KOPT-K1 (cell line): ENCODE measurements around the gene KLLN.
"Not testable (repeated sequence)": the region's sequence is repeated elsewhere in the genome, so short reads cannot be mapped to it uniquely, and the experiment has no call there.

Experiments
- H3K27ac ChIP-seq: fragments of 200-600 bp; sonication (generic); 2 replicates; pipeline ENCODE4 v1.5.1; 2016; ENCODE audit warnings: antibody characterized with exemption, mild to moderate bottlenecking, low read depth, low read length; ENCODE audit not compliant: poor library complexity, severe bottlenecking
- H3K36me3 ChIP-seq: fragments of 200-600 bp; sonication (generic); 2 replicates; pipeline ENCODE4 v1.5.1; 2017; ENCODE audit warnings: antibody characterized with exemption, mild to moderate bottlenecking, low read length, moderate library complexity; ENCODE audit not compliant: insufficient read depth
- H3K9me3 ChIP-seq: fragments of 200-600 bp; sonication (generic); 2 replicates; pipeline ENCODE4 v1.5.1; 2017; ENCODE audit warnings: antibody characterized with exemption, low read length, mild to moderate bottlenecking; ENCODE audit not compliant: insufficient read depth, poor library complexity, severe bottlenecking

KLLN gene

DNA sequence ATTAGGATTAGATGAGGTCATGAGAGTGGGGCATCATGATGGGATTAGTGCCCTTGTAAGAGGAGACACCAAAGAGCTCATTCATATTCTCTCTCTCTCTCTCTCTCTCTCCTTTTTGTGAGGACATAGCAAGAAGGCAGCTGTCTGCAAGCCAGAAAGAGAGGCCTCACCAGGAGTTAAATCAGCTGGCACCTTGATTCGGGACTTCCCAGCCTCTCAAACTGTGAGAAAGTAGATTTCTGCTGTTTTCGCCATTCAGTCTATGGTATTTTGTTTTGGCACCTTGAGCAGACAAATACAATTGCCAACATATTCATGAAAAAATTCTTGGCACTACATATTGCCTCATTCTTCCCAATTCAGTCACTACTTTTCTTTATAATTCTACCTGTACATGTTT, 24.7 kb downstream of the KLLN start:
- H3K27ac ChIP-seq, result no peak overlapping the region
- no peaks in the 10 kb centered on the region for H3K9me3 ChIP-seq
- no peaks in the 10 kb centered on the region for H3K36me3 ChIP-seq

DNA sequence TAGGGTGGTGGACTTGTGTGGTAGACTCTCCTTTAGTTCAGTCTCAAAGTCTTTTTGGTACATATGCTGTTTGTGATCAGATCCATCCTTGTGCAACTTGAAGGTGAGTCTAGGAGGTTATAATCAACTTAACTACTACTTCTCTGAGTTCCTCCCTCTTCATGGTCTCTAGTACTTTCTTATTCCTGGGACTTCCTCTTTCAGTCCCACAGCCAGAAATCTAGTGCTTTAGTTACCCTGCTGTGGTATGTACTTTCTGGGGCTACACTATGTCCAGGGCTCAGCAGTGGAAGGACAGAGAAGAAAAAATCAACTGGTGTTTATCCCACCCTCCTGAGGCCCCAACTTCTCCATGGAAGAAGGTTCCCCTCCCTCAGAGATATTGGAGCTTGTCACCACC, 25.9 kb downstream of the KLLN start:
- H3K9me3 ChIP-seq, result no peaks in the 10 kb centered on the region
- no peak overlapping the region for H3K27ac ChIP-seq

DNA sequence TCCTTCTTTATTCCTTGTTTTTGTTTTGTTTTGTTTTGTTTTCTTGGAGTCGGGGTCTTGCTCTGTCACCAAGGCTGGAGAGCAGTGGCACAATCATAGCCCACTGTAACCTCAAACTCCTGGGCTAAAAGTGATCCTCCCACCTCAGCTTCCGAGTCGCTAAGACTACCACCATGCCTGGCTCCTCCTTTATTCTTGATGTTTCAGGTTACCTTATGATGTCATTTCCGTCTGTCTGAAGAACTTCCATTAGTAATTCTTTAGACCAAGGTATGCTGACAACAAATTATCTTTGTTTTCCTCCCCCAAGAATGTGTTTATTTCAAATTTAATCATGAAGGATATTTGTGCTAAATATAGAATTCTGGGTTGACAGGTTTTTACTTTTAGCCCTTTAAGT, 27.2 kb downstream of the KLLN start:
- no peaks in the 10 kb centered on the region for H3K9me3 ChIP-seq
- no peak overlapping the region for H3K27ac ChIP-seq
- no peaks in the 10 kb centered on the region for H3K36me3 ChIP-seq

More for the DNA sequence above, 25.9 kb downstream of the KLLN start:
- H3K36me3 ChIP-seq, result no peaks in the 10 kb centered on the region

DNA sequence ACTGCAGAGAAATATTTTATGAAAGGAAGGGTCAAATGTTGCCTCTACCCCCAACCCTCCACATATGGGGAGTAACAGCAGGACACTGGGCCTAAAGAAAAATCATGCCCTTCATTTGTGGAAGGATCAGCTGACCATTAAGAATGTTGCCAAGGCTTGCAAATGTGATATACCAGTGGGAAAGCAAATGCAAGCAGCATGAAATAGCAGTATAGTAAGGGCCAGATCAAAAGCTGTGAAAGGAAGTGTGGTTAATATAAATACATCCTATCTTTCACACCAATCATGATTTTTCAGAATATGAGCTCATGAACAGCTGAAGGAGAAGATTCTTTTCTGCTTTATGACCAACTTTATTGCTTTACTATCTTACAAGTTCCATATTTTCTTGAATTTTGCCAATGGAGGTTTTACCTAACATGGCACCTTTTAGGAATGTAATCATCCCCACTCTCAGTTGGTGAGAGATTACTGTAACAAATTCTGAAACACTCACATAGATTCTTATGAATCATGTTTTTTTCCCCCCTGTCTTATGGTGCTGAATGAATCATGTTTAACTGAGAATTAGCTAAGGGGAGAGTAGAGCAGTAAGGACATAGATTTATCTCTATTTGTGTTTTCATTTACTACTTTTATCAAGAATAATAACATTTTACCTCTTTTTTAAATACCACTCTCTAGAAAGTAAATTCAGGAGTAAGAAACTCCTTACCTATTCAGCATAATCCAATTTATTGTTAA, 33.2 kb downstream of the KLLN start:
- Histone ChIP-seq H3K27ac (no peak overlapping the region), H3K9me3 (no peaks in the 10 kb centered on the region), H3K36me3 (no peaks in the 10 kb centered on the region)

DNA sequence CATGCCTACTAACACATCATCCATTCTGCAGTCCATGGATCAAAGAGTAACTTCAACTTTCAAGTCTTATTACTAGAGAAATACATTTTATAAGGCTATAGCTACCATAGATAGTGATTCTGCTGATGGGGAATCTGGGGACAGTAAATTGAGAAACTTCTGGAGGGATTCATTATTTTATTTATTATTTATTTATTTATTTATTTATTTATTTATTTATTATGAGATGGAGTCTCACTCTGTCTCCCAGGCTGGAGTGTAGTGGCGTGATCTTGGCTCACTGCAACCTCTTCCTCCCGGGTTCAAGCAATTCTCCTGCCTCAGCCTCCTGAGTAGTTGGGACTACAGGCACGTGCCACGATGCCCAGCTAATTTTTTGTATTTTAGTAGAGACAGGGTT, 34.3 kb downstream of the KLLN start:
- H3K27ac ChIP-seq, H3K36me3 ChIP-seq, H3K9me3 ChIP-seq: not testable (repeated sequence)

DNA sequence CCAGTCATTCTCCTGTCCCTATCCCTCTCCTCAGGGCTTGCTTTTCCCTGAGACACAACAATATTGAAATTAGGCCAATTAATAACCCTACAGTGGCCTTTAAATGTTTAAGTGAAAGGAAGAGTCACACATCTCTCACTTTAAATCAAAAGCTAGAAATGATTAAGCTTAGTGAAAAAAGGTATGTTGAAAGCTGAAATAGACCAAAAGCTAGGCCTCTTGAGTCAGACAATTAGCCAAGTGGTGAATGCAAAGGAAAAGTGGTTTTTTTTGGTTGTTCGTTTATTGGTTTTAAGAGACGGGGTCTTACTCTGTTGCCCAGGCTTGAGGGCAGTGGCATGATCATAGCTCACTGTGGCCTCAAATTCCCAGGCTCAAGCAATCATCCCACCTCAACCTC, 35.7 kb downstream of the KLLN start:
- Histone ChIP-seq H3K9me3 (no peaks in the 10 kb centered on the region), H3K36me3 (no peaks in the 10 kb centered on the region), H3K27ac (no peak overlapping the region)

DNA sequence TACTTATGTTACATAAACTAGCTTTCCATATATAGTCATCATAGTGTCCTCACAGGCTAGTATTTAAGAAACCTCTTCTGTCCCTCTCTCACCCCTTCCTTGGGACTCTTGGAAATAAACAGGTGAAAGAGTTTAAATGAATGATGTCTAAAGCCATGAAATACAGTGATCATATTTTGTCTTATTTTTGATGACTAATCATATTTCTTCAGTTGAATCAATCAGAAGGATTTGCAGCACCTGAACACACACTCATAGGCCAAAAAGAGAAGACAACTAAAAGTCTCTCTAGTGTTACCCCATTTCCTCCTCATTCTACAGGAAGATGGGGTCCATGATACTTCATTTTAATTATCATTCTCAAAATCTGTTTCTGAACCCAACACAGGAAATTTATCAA, 36.7 kb downstream of the KLLN start:
- Histone ChIP-seq H3K9me3 (no peaks in the 10 kb centered on the region), H3K36me3 (no peaks in the 10 kb centered on the region), H3K27ac (no peak overlapping the region)

DNA sequence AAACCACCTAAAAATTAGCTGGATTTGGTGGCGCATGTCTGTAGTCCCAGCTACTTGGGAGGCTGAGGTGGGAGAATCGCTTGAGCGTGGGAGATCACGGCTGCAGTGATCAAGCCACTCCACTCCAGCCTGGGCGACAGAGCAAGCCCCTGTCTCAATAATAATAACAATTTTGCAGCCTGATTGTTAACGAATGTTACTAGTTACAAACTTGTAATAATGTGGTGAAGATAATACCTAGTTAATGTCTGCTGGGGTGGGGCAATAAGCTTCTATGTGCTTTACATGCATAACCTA, 44.1 kb downstream of the KLLN start:
- H3K36me3 ChIP-seq, result peaks cover 4% of the 10 kb centered on the region; the same call in 1 of the 2 replicates
- H3K9me3 ChIP-seq, result no peaks in the 10 kb centered on the region
- peak overlapping the region; percentile 95 for H3K27ac ChIP-seq

DNA sequence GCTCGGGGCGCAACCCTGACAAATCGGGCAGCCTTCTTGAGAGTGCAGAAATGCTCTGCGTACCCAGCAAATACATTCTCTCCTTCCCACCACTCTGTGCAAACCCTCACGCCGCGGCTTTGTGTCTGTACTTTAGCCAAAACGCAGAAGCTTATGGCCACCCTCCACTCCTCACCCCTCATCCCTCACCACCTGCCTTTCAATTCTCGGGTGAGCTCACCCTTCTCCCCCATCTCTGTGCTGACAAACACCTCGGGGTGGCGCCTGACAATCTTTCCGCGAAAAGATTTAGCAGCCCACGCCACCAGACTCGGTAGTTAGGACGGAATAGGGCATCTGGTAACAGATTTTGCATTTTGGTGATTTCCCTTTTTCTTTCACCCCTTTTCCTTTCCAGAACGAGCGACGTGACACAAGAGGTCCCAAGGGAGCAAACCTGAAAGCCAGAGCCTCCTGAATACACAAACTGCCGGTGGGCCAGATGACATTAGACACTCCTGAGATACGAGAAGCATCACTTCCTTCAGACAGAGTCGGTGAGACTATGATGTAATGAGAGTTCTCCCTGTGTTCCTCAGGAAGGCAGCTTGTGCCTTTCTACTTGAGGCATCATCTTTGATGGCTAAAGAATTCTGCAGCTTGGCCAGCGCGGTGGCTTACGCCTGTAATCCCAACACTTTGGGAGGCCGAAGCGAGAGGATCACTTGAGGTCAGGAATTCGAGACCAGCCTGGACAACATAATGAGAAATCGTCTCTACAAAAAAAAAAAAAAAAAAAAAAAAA, 44.6 kb downstream of the KLLN start:
- Histone ChIP-seq H3K27ac (peak overlapping the region; percentile 95), H3K36me3 (peaks cover 9% of the 10 kb centered on the region; the same call in 1 of the 2 replicates), H3K9me3 (no peaks in the 10 kb centered on the region)

DNA sequence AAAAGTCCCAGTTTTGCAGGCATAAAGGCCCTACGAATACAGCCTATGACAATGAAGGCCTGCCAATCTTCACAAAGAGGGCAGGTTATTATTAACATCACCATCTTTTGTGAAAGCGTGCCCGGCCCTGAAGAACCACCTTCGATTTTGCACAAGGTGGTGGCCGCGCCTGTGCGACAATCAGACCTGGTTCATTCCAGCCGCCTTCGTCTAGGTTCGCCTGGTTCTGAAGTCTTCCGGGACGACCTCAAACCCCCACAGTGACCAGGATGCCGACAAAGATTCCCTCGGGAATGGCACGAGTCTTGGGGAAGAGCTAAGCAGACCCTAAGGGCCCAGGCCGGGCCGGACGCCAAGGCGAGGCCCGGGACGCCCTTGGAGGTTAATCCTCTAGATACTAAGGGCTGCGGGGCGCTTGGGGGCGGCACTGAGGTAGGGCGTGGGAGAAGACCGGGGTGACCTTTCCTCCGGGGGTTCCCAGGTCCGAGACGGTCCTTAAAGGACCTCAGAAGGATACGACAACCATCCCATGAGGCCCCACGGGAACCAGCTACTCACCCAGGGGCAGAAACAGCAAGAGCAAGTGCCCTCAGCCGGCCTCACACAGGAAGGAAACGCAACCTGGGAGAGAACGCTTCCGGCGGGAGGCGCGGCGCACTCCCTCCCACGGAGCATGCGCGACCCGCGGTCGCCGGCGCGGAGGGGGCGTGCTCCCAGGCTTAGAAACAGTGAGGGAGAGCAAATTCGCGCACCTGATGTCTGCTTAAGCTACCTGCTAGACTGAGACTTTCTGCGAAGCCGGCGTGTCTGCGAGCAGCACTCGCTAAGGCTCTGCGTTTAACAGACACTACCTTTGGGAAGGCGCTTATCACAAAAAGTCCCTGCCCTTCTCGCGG, 45.5 kb downstream of the KLLN start, which contains the start of gene ATAD1:
Gene ATAD1 (minus strand): TSS at position 618 of the 896 bp plus-strand sequence. CDS start 3,627 bp downstream, outside the sequence.
- peaks cover 16% of the 10 kb centered on the region; the same call in 1 of the 2 replicates for H3K36me3 ChIP-seq
- H3K27ac ChIP-seq, result peak within 1 kb of the TSS; percentile 95
- H3K9me3 ChIP-seq, result no peaks in the 10 kb centered on the region

DNA sequence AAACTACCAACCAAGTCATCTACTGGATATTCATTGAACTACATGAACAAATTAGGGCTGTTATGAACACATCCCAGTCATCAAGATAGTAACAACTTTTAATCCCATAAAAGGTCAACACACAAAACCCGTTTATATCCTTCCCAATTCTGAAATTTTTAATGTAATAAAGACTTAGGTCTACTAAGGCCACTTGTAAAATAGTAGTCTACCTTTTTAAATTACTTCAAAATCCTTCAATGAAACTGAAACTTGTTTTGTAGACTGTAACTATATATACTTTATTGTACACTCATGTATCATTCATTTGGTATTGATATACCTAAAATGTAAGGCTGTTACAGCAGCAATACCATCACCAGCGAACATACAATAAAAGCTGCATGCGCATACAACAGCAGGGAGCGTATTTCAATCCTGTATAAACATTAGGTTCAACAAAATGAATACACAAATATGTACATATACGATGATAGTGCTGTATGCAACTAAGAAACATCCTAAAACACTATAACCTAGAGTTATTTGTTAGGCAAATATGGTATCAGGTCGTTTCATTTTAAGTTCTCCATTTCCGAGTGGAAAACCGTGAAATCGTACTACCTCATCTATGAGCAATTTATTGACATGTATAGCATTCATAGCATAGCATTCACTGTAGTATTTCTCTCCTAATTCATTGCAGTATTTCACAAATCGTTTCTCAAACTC, 46.3 kb downstream of the KLLN start:
- peak overlapping the region; percentile 95 for H3K27ac ChIP-seq
- H3K9me3 ChIP-seq, result no peaks in the 10 kb centered on the region
- peaks cover 24% of the 10 kb centered on the region for H3K36me3 ChIP-seq

DNA sequence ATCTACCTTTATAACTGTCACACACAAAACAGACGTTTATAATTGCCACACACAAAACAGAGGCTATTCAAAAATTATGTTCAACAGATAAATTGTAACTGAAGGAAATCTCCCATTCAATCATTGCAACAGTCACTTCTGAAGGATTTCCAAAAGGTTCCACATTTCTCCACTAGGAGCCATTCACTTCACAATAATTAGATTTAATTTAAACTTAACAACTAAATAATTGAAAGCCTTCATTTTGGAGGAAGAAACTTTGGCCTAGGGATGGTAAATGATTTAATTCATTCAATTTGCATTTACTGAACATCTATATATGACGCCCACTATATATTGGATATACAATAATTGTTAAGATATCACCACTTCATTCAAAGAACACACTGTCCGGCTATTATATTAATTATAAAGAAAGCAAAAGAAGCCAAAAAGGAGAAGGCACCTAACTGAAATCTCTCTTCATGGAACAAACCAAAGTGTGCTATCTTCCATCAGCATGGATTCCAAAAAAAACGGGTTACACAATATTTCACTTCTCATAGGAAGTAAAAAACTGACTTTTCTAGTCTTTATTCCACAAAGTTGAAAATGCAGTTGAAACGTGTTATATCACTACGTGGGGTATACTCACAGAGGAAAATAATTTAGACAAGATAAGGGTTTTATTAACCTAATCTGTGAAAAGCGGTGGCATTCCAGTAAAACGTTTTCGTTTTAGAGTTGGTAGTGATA, 47.0 kb downstream of the KLLN start:
- Histone ChIP-seq H3K36me3 (peaks cover 32% of the 10 kb centered on the region), H3K9me3 (no peaks in the 10 kb centered on the region), H3K27ac (peak overlapping the region; percentile 95)
